ENCODE measurements around the gene TCP11L2. TPM values are rescaled to one million over a fixed set of nuclear protein-coding genes. Genes with fewer than 3 reads are reported as not detected.

Gene TCP11L2
- polyA plus RNA-seq, 3 donors, result 23.5 to 37.3 (median 35.8) TPM

DNA sequence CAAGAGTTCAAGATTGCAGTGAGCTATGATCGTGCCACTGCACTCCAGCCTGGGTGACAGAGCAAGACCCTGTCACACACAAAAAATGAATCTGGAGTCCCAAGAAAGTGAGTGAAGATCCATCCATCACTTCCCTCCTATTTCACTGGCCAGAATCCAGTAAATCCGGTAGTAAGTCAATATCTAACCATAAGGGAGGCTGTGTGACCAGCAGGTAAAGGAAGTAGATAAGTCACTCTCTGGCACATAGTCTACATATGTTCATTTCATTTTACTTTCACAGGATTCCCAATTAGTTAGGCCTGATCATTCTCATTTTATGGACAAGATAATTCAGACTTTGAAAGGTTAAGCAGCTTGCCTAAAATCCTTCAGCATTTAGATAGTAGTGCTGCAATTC is 11.9 kb upstream of the TCP11L2 start:
- peaks cover 29% of the 10 kb centered on the region for H3K4me1 Mint-ChIP-seq
- Histone ChIP-seq H3K36me3 (replicated peaks in 1 of 2; ENCODE audit: control insufficient read depth in 1 of 2, insufficient read depth in 2 of 2, low read length in 2 of 2) (no peaks in the 10 kb centered on the region), H3K4me1 (ENCODE audit: control insufficient read depth in 1 of 2, insufficient read depth in 2 of 2, low read length in 2 of 2) (peaks cover 9 to 20% of the 10 kb centered on the region in 2 donors), H4K20me1 (ENCODE audit: insufficient read depth, low read length) (no peaks in the 10 kb centered on the region), H3K4me2 (replicated peaks; ENCODE audit: extremely low read depth, low read length, poor library complexity, severe bottlenecking) (no peak overlapping the region), H3K27me3 (ENCODE audit: control insufficient read depth in 2 of 2, insufficient read depth in 2 of 2, low read length in 2 of 2) (peaks cover 2 to 4% of the 10 kb centered on the region in 2 donors), H3K9ac (ENCODE audit: insufficient read depth, low read length, poor library complexity, severe bottlenecking) (no peak overlapping the region), H2AFZ (ENCODE audit: insufficient read depth, low read depth, low read length, poor library complexity, severe bottlenecking) (no peak overlapping the region), H3K27ac (ENCODE audit: low read depth in 1 of 2, low read length in 2 of 2) (no peak overlapping the region), H3K9me3 (replicated peaks in 1 of 2; ENCODE audit: control insufficient read depth in 1 of 2, insufficient read depth in 1 of 2, low read length in 2 of 2) (no peaks in the 10 kb centered on the region), H3K4me3 (replicated peaks in 1 of 3; ENCODE audit: low read depth in 2 of 3, low read length in 3 of 3) (no peak overlapping the region), H3K79me2 (ENCODE audit: insufficient read depth, low read length) (no peaks in the 10 kb centered on the region)
- peaks cover 2 to 9% (median 4%) of the 10 kb centered on the region in 3 donors for H3K27me3 Mint-ChIP-seq (ENCODE audit: low read depth in 3 of 3)
- DNase-seq, result no peak
- intact Hi-C loops (cut with micrococcal nuclease), result no loop called here
- no peak overlapping the region for H3K4me3 Mint-ChIP-seq
- TF ChIP-seq, protein P1, sequence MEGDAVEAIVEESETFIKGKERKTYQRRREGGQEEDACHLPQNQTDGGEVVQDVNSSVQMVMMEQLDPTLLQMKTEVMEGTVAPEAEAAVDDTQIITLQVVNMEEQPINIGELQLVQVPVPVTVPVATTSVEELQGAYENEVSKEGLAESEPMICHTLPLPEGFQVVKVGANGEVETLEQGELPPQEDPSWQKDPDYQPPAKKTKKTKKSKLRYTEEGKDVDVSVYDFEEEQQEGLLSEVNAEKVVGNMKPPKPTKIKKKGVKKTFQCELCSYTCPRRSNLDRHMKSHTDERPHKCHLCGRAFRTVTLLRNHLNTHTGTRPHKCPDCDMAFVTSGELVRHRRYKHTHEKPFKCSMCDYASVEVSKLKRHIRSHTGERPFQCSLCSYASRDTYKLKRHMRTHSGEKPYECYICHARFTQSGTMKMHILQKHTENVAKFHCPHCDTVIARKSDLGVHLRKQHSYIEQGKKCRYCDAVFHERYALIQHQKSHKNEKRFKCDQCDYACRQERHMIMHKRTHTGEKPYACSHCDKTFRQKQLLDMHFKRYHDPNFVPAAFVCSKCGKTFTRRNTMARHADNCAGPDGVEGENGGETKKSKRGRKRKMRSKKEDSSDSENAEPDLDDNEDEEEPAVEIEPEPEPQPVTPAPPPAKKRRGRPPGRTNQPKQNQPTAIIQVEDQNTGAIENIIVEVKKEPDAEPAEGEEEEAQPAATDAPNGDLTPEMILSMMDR (IDR thresholded peaks at IDR 0.05), result no peak
- H3K9me3 Mint-ChIP-seq, result no peaks in the 10 kb centered on the region
- no CpG with 5 or more reads among the region's 2 CpGs for WGBS (ENCODE audit: insufficient coverage)
- no peak overlapping the region for H3K27ac Mint-ChIP-seq
- peaks cover 0 to 2% of the 10 kb centered on the region in 2 donors for H3K36me3 Mint-ChIP-seq

DNA sequence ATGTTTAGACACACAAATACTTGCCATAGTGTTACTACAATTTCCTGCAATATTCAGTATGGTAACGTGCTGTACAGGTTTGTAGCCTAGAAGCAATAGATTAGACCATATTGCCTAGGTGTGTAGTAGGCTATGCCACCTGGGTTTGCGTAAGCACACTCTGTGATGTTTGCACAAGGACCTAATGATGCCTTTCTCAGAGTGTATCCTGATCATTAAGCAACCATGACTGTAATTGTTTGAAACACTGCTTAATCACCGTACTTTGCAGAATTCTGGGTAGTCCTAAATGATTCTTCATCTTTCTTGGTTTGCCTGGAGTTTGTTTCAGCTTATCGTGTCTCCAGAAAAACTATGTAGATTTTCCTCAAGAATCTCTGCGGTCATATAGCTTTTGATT is 11.2 kb upstream of the TCP11L2 start:
- Histone ChIP-seq H3K27me3 (ENCODE audit: control insufficient read depth in 2 of 2, insufficient read depth in 2 of 2, low read length in 2 of 2) (no peaks in the 10 kb centered on the region), H3K4me1 (ENCODE audit: control insufficient read depth in 1 of 2, insufficient read depth in 2 of 2, low read length in 2 of 2) (peaks cover 9 to 20% of the 10 kb centered on the region in 2 donors), H3K79me2 (ENCODE audit: insufficient read depth, low read length) (no peaks in the 10 kb centered on the region), H3K4me2 (replicated peaks; ENCODE audit: extremely low read depth, low read length, poor library complexity, severe bottlenecking) (no peak overlapping the region), H3K4me3 (replicated peaks in 1 of 3; ENCODE audit: low read depth in 2 of 3, low read length in 3 of 3) (no peak overlapping the region), H3K27ac (ENCODE audit: low read depth in 1 of 2, low read length in 2 of 2) (no peak overlapping the region), H3K9me3 (replicated peaks in 1 of 2; ENCODE audit: control insufficient read depth in 1 of 2, insufficient read depth in 1 of 2, low read length in 2 of 2) (no peaks in the 10 kb centered on the region), H3K9ac (ENCODE audit: insufficient read depth, low read length, poor library complexity, severe bottlenecking) (no peak overlapping the region), H4K20me1 (ENCODE audit: insufficient read depth, low read length) (no peaks in the 10 kb centered on the region), H3K36me3 (replicated peaks in 1 of 2; ENCODE audit: control insufficient read depth in 1 of 2, insufficient read depth in 2 of 2, low read length in 2 of 2) (no peaks in the 10 kb centered on the region), H2AFZ (ENCODE audit: insufficient read depth, low read depth, low read length, poor library complexity, severe bottlenecking) (no peak overlapping the region)
- no peaks in the 10 kb centered on the region for H3K9me3 Mint-ChIP-seq
- DNase-seq, result no peak
- H3K27ac Mint-ChIP-seq, result no peak overlapping the region
- H3K4me1 Mint-ChIP-seq, result peaks cover 26% of the 10 kb centered on the region
- H3K27me3 Mint-ChIP-seq (ENCODE audit: low read depth in 3 of 3), result peaks cover 0 to 6% (median 4%) of the 10 kb centered on the region in 3 donors
- H3K36me3 Mint-ChIP-seq, result peaks cover 0 to 2% of the 10 kb centered on the region in 2 donors
- no peak overlapping the region for H3K4me3 Mint-ChIP-seq
- WGBS (ENCODE audit: insufficient coverage), result no CpG with 5 or more reads among the region's 5 CpGs
- intact Hi-C loops (cut with micrococcal nuclease), result no loop called here
- TF ChIP-seq, protein P1 (IDR thresholded peaks at IDR 0.05), result no peak

Data from CD14-positive monocyte (primary cell).